ENCODE data around the gene LARP1.

DNA sequence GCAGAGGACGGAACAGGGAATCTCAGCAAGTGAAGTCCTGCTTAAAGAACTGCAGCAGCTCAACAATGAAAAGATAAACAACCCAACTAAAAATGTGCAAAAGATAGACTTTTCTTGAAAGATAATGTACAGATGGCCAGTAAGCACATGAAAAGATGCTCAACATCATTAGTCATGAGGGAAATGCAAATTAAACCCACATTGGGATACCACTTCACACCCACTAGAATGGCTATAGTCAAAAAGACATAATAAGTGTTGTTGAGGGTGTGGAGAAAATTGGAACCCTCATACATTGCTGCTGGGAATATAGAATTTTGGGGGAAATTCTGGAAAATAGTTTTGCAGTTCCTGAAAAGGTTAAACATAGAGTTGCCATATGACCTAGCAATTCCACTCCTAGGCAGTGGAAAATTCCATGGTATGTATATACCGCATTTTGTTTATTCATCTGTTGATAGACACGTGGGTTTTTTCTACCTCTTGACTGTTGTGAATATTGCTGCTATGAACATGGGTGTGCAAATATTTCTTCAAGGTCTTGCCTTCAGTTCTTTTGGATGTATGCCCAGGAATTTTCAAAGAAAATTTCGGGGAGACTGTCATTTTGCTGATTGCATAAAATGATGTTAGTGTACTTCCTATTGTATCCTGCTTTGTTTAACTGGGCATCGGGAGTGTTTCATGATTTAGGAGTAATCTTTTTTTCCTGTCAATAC, 110.4 kb downstream of the LARP1 start:
- TF ChIP-seq, protein P1, sequence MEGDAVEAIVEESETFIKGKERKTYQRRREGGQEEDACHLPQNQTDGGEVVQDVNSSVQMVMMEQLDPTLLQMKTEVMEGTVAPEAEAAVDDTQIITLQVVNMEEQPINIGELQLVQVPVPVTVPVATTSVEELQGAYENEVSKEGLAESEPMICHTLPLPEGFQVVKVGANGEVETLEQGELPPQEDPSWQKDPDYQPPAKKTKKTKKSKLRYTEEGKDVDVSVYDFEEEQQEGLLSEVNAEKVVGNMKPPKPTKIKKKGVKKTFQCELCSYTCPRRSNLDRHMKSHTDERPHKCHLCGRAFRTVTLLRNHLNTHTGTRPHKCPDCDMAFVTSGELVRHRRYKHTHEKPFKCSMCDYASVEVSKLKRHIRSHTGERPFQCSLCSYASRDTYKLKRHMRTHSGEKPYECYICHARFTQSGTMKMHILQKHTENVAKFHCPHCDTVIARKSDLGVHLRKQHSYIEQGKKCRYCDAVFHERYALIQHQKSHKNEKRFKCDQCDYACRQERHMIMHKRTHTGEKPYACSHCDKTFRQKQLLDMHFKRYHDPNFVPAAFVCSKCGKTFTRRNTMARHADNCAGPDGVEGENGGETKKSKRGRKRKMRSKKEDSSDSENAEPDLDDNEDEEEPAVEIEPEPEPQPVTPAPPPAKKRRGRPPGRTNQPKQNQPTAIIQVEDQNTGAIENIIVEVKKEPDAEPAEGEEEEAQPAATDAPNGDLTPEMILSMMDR (IDR thresholded peaks at IDR 0.05; ENCODE audit: low read depth, low read length, missing input control): no peak
- TF ChIP-seq JUND (IDR thresholded peaks at IDR 0.05): no peak

All from liver (tissue), 3 donors.